ENCODE measurements around the gene RAMP1. TPM values are rescaled to one million over a fixed set of nuclear protein-coding genes. Genes with fewer than 3 reads are reported as not detected.

Gene RAMP1
- total RNA-seq, 1 donor from 2014 or later, result 6.5 TPM

DNA sequence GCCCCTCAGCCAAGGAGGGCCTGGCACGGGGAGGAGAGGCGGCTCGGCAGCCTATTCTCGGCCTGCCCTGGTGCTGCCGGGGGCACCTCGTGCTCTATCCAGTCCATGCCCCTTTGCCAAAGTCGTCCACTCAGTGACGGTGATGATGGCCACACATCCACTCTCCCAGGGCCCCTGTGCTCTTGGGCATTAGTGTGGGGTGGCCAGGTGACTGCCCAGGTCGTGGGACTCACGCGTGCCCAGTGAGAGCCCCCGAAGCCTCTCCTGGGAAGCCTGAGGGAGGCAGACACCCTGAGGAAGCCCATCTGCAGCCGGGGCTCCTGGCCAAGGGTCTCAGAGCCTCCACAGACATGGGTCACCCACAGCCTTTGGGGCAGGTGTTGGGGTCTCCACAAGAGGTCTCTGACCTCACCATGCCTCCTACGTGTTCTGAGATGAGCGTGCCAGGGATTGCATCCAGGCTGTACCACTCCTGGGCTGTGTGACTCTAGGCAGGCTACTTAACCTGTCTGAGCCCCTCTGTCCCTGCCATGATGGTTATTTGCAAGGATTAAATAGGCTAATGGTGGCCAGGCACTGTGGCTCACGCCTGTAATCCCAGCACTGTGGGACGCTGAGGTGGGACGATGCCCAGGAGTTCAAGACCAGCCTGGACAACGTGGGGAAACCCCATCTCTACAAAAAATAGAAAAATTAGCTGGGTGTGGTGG, 12.9 kb downstream of the RAMP1 start:
- no peak for DNase-seq (ENCODE audit: low read depth)
- H3K4me3 ChIP-seq (ENCODE audit: low read depth, low read length), result no peak overlapping the region
- TF ChIP-seq, protein P1, sequence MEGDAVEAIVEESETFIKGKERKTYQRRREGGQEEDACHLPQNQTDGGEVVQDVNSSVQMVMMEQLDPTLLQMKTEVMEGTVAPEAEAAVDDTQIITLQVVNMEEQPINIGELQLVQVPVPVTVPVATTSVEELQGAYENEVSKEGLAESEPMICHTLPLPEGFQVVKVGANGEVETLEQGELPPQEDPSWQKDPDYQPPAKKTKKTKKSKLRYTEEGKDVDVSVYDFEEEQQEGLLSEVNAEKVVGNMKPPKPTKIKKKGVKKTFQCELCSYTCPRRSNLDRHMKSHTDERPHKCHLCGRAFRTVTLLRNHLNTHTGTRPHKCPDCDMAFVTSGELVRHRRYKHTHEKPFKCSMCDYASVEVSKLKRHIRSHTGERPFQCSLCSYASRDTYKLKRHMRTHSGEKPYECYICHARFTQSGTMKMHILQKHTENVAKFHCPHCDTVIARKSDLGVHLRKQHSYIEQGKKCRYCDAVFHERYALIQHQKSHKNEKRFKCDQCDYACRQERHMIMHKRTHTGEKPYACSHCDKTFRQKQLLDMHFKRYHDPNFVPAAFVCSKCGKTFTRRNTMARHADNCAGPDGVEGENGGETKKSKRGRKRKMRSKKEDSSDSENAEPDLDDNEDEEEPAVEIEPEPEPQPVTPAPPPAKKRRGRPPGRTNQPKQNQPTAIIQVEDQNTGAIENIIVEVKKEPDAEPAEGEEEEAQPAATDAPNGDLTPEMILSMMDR (conservative IDR thresholded peaks at IDR 0.05; ENCODE audit: low read depth, low read length), result no peak

DNA sequence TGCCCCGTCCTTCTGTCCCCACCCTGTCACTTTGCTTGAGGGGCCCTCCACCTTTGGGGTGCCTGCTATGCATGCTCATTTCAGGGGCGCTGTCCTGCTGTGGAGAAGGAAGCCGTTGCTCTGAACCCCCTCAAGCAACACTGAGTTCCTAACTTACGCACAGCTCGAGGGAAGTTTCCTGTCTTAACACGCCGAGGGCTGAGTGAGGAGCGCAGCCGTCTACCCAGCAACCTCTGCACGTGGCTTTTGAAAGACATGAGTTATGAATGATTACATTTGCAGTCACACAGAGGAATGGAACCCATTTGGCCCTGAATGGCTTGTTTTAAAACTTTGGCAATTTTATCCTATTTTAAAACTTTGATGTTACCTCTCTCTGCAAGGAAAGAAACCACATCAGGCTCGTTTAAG, 14.0 kb downstream of the RAMP1 start:
- TF ChIP-seq, protein P1 (conservative IDR thresholded peaks at IDR 0.05; ENCODE audit: low read depth, low read length), result no peak
- DNase-seq (ENCODE audit: low read depth), result no peak
- H3K4me3 ChIP-seq (ENCODE audit: low read depth, low read length), result no peak overlapping the region

DNA sequence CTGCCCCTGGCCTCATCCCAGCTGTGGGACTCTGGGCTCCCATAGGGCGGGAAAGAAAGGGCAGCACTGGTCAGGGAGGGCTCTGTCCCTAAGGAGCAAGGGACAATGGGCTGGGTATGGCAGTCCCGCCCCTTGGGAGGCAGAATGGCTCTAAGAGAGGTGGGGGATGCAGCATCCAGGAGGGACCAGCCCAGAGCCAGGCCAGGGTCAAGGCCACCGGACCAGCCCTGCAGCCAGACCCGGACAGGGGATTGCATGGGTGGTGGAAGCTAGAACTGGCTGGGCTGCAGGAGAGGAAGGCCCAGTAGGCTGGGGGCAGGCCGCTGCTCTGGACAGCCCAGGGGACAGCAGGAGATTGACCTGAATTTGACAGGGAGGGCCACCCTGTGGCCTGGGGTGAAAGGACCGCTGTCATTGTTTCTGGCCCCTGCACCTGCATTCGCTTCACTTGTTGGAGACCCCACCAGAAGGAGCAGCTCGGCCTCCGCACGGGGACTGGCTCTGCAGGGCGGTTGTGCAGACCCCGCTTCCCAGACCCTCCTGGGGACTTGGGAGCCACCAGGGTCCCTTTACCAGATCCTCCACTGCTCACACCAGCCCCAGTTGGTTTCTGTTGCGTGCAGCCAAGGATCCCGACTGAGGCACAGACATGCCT, 14.6 kb downstream of the RAMP1 start:
- TF ChIP-seq, protein P1 (conservative IDR thresholded peaks at IDR 0.05; ENCODE audit: low read depth, low read length), result no peak
- DNase-seq (ENCODE audit: low read depth), result no peak
- H3K4me3 ChIP-seq (ENCODE audit: low read depth, low read length), result no peak overlapping the region

DNA sequence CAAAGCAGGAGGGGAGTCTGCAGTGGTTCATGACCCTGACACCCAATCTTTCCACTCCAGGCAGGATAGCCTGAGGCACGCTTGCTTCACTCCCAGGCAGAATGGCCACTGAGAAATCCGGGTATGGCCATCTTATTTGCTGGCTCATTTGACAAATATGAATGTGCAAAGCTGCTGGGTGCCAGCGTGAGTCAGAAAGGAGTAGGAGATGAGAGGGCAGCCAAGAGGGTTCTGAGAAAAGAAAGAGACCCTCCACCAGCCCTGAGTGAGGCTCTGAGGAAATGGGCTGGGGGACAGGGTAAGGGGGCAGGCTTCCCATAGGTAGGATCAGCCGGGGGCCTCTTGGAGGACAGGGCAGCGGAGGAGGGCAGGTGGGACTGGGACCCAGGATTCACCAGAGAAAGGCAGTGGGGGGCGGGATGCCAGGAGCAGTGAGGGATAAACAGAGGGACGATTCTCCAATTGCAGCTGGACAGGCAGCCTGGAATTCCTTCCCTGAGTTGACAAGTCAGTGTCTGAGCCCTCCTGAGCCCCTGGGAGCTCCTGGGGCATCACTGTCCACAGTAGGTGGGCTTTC, 15.2 kb downstream of the RAMP1 start:
- H3K4me3 ChIP-seq (ENCODE audit: low read depth, low read length), result no peak overlapping the region
- DNase-seq (ENCODE audit: low read depth), result no peak
- TF ChIP-seq, protein P1 (conservative IDR thresholded peaks at IDR 0.05; ENCODE audit: low read depth, low read length), result no peak

DNA sequence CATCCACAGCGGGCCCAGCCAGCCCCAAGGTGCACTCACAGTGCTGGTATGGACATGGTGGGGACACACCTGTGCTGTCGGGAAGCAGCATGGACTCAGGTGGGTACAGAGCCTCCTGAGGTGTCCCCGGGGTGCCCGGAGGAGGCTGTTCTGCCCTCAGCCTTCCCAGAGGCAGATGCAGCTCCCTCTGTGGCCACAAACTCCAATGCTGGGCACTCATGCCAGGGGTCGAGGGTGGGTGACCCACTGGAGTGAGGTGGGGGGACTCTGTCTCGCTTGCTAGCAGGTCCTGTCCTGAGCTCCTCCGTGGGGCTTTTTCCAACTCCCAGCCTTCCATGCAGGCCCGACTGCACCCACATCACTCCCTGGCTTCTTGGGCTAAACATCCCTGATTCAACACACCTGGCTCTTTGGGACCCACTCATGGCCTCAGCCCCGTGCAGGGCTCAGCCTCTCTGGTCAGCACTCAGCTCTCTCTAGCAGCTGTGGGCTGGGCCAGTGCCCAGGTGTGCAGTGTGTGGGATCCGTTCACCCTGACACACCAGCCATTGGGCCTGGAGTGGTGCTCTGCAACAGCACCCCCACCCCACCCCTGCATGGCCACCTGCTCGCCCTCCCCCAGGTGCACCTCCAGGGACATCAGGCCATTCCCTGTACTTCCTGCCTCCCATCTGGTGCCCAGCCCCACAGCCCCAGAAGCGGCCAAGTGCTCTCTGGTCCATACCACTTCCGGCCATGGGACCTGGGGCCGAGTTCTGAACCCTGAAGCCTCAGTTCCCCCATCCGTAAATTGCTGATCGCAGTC, 16.0 kb downstream of the RAMP1 start:
- H3K4me3 ChIP-seq (ENCODE audit: low read depth, low read length), result no peak overlapping the region
- TF ChIP-seq, protein P1 (conservative IDR thresholded peaks at IDR 0.05; ENCODE audit: low read depth, low read length), result no peak
- DNase-seq (ENCODE audit: low read depth), result no peak

DNA sequence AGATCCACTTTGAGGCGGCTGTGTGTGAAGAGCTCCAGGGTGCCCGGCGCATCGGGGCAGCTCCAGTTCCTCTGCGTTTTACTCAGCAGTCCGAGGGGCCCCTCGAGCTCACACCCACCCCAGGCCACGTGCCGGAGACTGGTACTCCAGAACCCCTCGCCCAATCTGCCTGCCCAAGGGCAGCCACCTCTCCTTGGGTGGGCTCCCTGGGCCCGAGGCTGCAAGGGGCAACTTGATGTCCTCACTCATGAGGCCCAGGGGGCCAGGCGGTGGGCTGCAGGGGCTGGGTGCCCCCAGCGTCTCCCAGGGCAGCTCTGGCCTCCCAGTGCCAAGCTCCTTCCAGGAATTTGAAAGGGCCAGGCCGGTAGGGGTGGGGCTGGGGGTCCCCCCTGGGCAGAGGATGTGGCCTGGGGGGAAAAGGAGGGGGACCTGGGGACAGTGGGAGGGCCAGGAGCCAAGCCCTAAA, 16.7 kb downstream of the RAMP1 start:
- TF ChIP-seq, protein P1 (conservative IDR thresholded peaks at IDR 0.05; ENCODE audit: low read depth, low read length), result no peak
- DNase-seq (ENCODE audit: low read depth), result no peak
- H3K4me3 ChIP-seq (ENCODE audit: low read depth, low read length), result no peak overlapping the region
